ENCODE results near the gene ADD3.

Gene ADD3

DNA sequence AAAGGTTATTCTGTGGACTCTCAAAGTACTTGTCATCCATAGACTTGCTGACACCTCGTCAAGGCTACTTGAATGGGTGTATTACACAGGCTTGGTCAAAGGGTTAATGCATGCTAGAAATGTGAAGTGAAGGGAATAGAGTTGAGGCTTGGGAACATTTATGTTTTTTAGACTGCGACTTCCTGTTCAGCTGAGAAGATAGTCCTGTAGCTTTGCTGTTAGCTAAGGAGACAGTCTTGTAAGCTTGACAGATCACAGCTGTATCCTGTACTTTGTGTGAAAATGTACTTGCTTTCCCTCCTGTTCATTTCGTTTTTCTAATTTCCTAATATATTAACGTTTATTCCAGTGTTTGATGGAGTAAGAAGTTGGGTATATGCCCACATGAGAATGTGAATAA, 52.1 kb downstream of the ADD3 start:
- no peak for DNase-seq (ENCODE audit: extremely low read depth in 1 of 2, low read depth in 1 of 2)

DNA sequence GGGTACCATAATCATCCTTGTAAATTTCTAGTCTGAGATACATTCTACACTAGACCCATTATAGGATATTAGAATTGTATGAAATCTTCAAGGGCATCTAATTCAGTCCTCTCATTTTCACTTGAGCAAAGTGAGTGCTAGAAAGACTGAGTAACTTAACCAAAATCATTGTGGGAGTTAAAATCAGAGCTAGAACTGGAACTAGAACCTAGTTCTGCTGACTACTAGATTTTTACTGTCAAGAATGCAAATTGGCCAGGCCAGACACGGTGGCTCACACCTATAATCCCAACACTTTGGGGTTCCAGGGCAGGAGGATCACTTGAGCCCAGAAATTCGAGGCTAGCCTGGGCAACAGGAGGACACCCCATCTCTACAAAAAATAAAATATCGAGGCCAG, 53.9 kb downstream of the ADD3 start:
- DNase-seq (ENCODE audit: extremely low read depth in 1 of 2, low read depth in 1 of 2), result no peak

DNA sequence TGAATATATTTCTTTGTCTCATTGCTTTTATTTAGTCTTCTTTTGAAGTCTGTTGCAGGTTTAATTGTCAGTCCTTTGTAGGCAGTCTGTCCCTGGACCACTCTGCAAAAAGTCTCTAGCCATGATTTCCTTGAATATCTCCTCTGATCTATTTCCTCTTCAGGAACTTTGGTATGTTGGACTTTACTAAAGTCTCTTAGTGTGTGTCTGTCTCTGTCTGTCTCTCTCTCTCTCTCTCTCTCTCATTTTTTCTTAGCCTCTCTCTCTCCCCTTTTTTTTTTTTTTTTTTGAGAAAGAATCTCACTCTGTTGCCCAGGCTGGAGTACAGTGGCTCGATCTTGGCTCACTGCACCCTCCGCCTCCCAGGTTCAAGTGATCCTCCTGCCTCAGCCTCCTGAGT, 57.5 kb downstream of the ADD3 start:
- no peak for DNase-seq (ENCODE audit: extremely low read depth in 1 of 2, low read depth in 1 of 2)

DNA sequence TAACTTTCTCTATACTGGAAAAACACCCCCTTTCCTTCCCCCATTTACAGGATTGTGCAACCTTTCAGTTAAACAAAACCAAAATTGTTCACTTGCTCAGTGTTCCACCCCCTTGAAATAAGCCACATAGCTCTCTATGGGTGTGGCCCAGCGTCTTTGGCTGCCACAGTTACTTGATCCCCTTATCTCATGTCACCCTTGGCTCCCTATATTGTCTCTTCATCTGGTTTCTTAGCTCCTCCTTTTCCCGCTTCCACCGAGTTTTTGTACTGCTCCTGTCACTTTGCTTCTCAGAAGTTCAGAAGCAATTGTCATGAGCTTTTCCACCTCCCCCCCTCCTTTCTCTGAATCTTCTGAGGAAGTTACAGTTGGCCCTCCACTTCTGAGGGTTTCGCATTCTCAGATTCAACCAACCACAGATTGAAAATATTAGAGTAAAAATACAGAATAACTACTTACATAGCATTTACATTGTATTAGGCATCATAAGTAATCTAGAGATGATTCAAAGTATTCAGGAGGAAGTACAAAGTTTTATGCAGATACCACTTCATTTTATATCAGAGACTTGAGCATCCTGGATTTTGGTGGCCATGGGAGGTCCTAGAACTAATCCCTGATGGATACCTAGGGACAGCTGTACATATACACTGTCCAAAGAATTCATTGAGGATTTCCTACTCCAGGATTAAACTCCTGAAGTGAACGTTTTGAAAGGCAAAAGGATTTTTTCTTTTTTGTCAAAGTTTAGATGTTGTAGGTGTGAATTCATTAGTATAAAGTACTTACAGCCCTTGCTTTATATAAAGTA, 60.4 kb downstream of the ADD3 start:
- DNase-seq (ENCODE audit: extremely low read depth in 1 of 2, low read depth in 1 of 2), result peak in 1 of 2 donors; percentile 40

DNA sequence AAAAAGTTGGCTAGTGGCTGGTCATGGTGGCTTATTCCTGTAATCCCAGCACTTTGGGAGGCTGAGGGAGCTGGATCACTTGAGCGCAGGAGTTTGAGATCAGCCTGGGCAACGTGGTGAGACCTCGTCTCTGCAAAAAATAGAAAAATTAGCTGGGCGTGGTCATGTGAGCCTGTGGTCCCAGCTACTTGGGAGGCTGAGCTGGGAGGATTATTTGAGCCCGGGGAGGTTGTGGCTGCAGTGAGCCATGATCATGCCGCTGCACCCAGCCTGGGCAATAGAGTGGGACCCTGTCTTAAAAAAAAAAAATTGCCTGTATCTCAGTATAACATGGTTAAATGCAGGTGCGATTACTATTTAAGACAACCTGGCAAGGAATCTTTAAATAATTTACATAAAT, 61.0 kb downstream of the ADD3 start:
- no peak for DNase-seq (ENCODE audit: extremely low read depth in 1 of 2, low read depth in 1 of 2)

DNA sequence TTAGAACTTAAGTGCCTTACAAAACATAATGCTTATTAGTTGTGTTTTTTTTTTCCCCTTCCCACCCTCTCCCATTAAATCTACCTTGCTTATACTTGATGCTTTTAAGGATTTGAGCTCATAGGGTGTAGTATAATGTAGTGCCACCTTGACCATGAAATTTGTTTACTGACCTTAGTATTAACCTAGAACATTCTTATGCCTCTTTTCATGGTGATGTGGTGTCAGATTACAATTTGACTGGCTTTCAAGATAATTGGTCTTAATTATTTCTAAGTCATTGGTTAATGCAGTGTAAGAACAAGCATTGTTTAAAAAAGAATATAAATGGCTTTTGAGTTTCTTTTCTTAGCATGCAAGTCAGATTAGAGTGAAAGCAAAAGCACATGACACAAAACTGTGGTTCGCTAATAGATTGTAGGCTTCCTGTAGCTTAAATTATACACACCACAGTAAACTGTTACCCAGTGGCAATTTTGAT, 61.8 kb downstream of the ADD3 start:
- DNase-seq (ENCODE audit: extremely low read depth in 1 of 2, low read depth in 1 of 2), result no peak

DNA sequence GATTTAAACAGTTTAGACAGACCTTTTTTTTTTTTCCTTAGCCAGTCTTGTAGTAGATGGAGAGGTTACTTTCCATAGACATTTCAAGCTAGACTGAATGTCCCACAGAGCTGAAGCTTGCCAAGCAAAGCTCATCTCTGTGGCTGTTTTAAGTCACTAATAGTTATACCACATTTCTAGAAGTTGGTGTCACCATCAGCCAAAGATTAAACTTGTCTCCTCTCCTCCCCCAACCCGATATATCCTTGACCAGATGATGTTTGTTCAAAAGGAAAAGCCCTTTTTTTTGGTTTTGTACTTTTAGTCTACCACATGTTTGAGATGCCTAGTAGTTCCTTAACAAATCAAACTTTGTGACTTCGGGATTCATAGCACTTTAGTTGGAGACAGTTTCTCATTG, 66.1 kb downstream of the ADD3 start:
- DNase-seq (ENCODE audit: extremely low read depth in 1 of 2, low read depth in 1 of 2), result no peak

DNA sequence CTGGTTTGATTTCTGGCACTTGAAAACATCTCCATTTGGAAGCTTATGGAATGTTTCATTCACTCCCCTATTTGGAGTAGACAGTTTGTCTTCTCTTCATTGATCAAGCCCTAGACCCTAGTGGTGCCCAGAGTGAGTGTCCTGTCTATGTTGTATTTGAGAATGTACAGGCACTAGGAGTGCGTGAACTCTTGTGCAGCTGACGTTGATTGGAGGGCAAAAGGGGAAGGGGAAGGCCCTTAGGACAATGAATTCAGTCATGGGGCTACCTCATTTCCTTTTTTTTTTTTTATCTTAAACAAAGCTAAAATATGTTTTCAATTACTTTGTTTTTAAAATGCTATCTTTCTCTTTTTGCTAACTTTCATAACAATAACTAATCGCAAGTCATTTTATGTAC, 66.5 kb downstream of the ADD3 start:
- no peak for DNase-seq (ENCODE audit: extremely low read depth in 1 of 2, low read depth in 1 of 2)

DNA sequence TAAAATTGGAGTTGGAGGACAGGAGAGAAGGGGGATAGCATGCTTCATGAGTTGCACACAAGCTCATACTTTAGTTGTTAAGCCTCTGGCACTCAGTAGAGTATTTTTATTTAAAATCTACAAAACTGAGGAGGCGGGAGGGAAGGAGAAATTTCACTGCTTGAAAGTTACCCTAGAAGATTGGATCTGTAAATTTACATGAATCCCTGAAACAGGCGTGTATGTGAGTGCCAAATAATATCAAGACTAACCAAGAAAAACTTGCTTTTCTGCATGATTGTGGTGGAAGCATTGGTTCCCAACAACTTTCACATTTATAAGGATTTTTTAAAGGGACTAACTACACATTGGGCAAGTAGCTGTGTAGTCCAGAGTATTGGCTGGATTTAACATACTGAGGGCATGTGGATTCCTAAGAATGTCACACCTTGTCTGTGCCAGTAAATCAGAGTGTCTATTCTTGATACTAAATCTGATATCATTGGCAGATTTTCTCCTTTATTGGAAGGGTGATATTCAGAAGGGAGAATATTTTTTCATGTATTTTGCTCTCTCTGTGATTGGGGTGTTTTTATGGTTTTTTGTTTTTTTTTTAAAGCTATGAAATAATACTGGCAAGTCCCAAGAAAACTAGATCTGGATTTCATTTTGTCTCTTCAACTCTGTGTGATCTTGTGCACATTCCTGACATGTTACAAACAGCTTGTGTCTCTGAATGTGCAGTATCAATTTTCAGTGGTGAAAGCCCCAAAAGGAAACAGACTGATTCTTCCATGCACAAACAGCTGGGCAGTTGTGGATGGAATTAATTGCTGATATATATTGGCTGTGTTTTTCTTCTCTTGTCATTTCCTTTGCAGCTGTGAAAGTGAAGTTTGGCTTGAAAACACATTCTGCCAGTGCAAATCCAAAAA, 67.2 kb downstream of the ADD3 start:
- no peak for DNase-seq (ENCODE audit: extremely low read depth in 1 of 2, low read depth in 1 of 2)

DNA sequence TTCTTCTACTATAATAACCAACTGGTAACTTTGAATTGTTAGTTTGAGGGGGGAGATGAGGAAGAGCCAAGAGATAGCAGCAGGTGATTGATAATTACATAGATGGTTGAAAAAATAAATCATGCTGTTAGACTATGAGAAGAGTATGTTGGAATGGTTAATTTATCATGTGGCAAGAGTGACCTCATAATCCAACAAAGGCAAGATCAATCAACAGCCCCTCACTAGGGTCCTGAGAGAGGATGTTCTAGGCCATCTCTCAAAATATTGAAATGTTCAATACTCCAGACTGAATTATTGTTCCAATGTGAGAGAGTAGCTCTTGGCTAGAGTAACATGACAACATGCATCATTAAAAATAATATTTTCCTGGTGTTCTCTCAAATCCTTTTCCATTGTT, 67.9 kb downstream of the ADD3 start:
- DNase-seq (ENCODE audit: extremely low read depth in 1 of 2, low read depth in 1 of 2), result no peak

DNA sequence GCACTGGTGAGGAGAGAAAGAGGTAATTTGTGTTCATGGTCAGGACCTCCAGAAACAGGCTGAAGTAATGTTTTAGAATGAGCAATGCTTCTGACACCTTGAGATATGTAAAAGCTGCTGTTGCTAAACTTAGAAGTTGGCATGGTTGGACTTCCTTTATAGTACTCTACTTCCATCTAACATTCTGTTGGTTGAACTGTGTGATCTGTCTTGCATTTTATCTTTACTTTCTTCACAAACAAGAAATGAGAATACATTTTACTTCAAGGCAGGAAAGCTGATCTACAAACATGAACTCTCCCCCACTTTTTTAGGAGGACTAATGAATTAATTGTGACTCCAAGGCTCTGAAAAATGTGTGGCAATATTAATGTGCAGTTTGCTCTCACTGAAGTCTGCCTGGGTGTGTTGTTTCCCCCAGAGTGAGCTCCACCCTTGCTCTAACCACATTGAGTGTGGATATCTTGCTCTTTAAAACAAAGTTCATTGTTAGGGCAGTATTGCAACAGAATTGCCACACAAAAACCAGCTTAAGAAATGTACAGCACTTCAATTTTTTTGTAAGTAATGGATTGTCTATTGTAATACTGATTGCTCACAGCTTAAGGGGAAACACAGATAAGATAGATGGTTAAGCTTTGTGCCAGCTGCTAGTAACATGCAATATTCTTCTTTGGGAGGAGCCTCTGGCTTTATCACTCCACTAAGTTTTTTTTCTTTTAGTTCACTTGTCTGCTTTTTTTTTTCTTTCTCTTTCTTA, 69.0 kb downstream of the ADD3 start:
- DNase-seq (ENCODE audit: extremely low read depth in 1 of 2, low read depth in 1 of 2), result peak in 1 of 2 donors; percentile 11

DNA sequence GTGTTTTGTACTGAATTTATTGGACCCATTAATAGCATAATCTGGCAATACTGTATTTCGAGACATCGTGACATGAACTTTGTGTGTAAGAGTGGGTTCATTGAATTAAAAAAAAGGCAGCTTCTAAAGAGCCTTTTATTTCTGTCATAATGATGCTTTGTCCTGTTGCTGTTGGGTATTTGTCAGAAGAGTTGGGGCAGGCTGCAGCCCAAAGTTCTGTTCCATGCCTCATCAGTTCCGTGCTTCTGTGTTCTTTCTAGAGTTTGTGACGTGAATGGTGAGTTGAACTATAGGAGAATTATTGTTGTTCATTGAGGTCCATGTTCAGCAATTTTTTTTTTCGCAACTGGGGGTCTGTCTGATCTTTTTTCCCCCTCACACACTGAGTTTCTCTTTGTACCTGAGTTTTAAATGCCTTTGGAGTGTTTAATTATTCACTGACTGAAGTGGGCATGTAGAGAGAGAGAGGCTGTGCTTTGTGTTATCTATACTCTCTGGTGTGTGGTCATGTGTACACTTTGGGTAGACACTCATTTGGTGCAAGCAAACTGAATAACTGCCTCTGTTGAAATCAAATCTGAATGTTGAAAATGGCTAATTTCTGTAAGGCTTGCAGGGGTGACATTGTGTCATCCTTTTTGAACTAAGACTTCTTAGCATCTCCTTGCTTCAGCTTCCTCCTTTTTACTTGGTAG, 69.8 kb downstream of the ADD3 start:
- no peak for DNase-seq (ENCODE audit: extremely low read depth in 1 of 2, low read depth in 1 of 2)

DNA sequence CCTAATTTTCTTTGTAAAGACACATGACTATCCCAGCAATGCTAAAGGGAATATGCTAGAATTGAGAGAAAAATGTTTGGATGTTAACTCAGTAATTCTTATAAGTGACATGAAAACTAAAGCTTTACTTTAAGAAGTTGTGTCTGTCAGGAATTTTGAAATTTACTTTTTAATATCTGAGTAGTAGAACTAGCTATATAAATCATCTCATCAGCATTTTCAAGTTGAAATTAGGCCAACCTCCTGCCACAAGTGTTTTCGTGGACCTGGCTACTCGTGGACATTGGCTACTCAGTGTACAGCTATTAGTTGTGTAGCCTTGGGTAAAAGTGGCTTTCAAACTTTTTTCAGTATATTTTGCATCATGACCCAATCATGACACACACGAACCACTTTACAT, 70.5 kb downstream of the ADD3 start:
- no peak for DNase-seq (ENCODE audit: extremely low read depth in 1 of 2, low read depth in 1 of 2)

DNA sequence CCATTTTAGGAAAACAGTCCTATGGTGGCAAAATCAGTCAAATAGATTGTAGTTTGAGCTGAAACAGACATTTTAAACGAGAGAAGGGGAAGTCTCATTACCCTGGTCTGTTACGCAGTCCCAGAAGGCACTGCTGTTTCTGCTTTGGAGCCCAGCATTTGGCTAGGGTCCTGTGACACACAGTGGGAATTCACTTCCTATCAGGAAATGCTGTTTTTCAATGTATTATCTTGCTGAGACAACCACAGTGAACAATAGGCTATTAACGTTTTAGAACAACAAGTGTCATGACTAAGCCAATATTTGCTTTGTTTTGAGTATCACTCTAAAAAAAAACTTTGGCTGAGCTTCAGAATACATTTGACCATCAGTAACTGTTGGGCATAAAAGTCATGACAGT, 74.1 kb downstream of the ADD3 start:
- DNase-seq (ENCODE audit: extremely low read depth in 1 of 2, low read depth in 1 of 2), result no peak

DNA sequence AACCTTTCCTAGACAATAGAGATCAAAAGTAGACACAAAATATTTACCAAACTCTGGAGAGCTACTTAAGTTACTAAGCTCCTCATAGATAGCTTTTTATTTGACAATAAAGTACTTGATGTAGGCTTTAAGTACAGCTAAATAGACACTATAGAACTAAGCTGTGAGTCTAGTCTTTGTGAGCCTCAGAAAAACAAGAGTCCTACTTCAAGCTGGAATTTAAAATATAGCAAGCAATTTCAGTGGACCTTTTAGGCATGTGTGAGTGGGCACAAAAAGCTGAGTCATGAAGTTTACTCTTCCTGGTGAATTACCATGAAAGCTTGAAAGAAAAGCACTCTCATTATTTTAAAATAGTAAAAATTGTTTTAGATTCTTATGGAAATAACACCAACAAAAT, 76.1 kb downstream of the ADD3 start:
- no peak for DNase-seq (ENCODE audit: extremely low read depth in 1 of 2, low read depth in 1 of 2)

DNA sequence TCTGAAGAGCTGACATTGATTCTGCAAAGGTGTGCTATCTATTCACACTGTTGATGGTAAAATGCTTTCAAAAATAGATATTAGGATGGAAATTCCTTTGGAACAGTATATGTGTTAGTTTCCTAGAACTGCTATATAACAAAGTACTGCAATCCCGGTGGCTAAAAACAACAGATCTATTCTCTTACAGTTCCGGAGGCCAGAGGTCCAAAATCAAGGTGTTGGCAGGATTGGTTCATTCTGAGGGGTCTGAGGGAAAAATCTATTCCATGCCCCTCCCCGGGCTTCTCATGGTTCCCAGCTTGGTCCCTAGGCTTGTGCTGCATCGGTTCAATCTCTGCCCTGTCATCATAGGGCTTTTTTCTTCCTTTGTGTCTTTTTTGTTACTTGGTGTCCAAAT, 79.9 kb downstream of the ADD3 start:
- no peak for DNase-seq (ENCODE audit: extremely low read depth in 1 of 2, low read depth in 1 of 2)

DNA sequence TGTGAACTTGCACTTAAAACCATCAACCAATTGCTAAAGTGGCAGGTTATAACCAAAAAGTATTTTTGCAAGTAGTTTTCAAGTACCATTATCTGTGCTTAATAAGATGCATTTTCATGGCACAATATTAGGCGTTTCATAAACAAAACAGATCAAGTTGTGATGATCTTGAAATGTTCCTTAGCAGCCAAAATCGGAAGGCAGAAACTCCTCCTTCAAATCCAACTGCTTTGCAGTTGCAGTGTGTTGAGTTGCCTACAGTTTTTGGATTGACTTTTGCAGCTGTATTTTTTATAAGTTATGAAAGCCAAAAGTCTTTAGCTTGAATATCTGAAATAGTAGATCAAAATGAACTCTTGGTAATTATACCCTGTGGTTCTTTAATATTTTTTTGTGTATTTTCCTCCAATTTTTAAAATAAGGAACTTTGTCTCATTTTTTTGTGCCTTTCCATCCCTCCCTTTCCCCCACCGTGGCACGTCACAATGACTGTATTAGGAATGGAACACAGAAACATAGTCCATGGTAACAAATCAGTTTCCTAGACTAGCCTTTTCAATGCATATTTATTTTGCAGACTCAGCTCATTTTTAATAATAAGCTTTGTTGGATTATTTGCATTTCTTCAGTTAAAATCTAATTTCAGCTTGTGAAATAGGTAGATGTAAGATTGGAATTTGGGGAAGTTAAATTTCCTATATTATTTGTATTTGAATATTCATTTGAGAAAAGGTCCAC, 80.8 kb downstream of the ADD3 start:
- no peak for DNase-seq (ENCODE audit: extremely low read depth in 1 of 2, low read depth in 1 of 2)

DNA sequence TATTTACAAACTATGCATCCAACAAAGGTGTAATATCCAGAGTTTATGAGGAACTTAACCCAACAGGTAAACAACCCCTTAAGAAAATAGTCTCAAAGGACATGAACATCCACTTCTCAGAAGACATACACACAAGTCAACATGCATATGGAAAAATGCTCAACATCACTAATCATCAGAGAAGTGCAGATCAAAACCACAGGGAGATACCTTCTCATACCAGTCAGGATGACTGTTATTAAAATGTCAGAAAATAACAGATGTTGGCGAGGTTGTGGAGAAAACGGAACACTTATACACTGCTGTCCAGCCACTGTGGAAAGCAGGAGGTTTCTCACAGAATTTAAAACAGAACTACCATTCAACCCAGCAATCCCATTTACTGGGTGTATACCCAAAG, 84.0 kb downstream of the ADD3 start:
- DNase-seq (ENCODE audit: extremely low read depth in 1 of 2, low read depth in 1 of 2), result no peak

DNA sequence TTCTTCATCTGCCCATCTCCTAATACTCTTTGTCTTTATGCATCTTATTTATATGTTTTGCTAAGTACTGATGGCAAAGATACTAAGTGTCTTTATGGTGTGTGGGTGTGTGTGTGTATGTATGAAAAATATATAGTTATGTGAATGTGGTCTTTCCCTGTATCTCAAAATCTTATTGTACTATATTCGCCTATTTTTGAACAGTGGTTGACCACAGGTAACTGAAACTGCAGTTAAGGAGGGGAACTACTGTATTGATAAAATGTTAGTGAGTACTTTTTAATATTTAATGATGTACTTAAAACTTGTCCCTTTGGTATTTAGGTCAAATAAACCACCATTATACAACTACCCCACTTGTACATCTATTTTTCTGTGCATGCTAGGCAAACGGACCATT, 85.9 kb downstream of the ADD3 start:
- DNase-seq (ENCODE audit: extremely low read depth in 1 of 2, low read depth in 1 of 2), result no peak

DNA sequence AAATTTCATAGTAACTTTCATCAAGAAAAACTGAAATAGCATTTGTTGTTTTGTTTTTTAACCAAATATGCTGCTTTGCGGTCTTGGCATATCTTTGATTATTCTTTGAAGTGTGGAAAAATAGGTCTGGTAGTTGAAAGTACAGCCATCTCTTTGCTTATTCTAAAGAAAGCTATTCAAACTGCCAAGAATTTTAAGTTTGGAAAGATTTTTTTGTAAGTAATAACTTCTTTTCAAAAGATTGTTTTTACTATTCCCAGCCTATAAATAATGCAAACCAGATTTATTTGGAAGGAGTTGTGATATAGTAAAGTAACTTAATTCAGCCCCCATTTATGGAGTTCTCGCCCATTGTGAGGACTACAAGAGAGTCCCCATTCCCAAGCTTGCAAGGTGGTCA, 87.0 kb downstream of the ADD3 start:
- no peak for DNase-seq (ENCODE audit: extremely low read depth in 1 of 2, low read depth in 1 of 2)
